ENCODE data around the gene ZFAND4.

- TF ChIP-seq ZNF274 (IDR thresholded peaks at IDR 0.05; ENCODE audit: low read depth, low read length) (no peak), SUZ12 (IDR thresholded peaks at IDR 0.05; ENCODE audit: extremely low read depth, insufficient read depth, insufficient read length) (no peak)
Observed at GRCh38 chr10:45672181-45673073, at the start of gene ZFAND4.

Data from NT2/D1 (cell line).